ENCODE data around the gene CPSF3.

CPSF3 gene

DNA sequence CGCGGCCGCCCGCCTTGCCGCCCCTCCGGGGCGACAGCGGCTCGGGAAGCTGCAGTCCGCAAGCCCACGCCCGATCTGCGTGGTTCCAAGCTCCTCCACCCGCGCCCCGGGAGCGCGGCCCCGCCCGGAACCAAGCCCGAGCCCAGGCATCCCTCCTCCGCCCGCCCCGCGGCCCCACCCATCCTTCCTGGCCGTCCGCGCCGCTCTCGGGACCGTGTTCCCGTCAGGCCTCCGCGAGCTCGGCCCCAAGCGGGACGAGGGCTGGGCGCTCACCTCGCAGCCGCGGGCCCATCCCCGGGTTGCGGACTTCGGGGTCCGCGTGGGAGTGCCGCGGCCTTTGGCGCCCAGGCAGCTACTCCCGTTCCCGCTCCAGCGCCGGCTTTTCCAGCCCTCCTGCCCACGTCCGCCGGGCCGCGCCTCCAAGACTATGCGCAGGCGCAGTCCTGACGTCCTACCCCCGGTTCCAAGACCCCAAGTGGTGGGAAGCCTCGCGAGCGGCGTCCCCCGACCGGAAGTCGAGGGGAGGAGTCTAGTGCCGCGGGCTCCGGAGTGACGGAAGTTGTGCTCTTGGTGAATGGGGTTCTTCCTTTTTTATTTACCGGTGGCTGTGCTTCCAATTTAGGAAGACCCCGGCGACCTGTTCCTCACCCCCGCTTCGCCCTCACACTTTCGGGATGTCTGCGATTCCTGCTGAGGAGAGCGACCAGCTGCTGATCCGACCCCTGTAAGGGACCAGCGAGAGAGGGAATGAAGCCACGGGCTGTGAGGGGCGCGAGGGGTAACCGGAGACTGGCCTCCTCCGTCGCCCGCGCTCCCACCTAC, at the start of gene CPSF3, which contains the start of gene ITGB1BP1:
Gene CPSF3, plus strand, starts transcription at position 555 of the 822 bp plus-strand sequence. Its CDS starts 120 bp downstream, at position 675.
Gene ITGB1BP1, minus strand, starts transcription at position 429 of the 822 bp plus-strand sequence. CDS start 4,831 bp downstream, outside the sequence.
- DNase-seq (ENCODE audit: low spot score): peak; percentile 99
- in situ Hi-C loops (cut with MboI; ENCODE audit: low pct_unique_long_range_greater_than_20kb, low sequenced_read_pairs, unreplicated experiment): no loop called here
- TF ChIP-seq, protein P1, sequence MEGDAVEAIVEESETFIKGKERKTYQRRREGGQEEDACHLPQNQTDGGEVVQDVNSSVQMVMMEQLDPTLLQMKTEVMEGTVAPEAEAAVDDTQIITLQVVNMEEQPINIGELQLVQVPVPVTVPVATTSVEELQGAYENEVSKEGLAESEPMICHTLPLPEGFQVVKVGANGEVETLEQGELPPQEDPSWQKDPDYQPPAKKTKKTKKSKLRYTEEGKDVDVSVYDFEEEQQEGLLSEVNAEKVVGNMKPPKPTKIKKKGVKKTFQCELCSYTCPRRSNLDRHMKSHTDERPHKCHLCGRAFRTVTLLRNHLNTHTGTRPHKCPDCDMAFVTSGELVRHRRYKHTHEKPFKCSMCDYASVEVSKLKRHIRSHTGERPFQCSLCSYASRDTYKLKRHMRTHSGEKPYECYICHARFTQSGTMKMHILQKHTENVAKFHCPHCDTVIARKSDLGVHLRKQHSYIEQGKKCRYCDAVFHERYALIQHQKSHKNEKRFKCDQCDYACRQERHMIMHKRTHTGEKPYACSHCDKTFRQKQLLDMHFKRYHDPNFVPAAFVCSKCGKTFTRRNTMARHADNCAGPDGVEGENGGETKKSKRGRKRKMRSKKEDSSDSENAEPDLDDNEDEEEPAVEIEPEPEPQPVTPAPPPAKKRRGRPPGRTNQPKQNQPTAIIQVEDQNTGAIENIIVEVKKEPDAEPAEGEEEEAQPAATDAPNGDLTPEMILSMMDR (IDR thresholded peaks at IDR 0.05; ENCODE audit: extremely low read depth, insufficient read depth, missing control alignments): no peak

DNA sequence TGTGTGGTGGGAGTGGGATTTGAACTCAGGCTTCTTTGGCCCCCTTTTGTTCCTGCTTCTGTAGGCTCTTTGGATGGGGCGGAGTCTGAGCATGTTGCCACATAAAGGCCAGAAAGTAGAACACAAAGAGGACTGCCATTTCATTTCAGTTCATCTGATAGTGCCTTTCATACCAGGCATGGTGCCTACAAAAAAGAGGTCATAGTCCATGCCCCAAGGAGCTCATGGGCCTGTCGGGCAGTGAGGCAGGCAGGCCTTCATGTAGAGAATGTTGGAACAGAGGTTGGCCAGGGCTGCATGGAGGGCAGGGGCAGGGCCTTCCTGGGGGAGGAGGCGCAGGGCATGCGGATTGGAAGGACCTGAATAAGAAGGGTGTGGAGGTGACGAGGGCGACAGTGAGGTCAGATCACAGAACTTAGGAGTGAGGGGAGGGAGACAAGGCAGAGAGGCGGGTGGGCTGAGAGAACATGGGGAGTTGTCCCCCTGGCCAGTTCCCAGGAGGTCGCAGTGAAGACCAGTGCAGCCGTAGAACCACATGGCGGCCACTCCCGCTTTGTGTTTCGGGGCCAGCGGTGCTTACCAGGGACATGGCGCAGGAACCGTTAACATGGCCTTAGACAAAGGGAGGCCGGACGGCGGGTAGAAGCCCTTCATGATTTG, 49.3 kb upstream of the CPSF3 start:
- TF ChIP-seq, protein P1 (IDR thresholded peaks at IDR 0.05; ENCODE audit: extremely low read depth, insufficient read depth, missing control alignments): no peak
- in situ Hi-C loops (cut with MboI; ENCODE audit: low pct_unique_long_range_greater_than_20kb, low sequenced_read_pairs, unreplicated experiment): no loop called here
- DNase-seq (ENCODE audit: low spot score): no peak

DNA sequence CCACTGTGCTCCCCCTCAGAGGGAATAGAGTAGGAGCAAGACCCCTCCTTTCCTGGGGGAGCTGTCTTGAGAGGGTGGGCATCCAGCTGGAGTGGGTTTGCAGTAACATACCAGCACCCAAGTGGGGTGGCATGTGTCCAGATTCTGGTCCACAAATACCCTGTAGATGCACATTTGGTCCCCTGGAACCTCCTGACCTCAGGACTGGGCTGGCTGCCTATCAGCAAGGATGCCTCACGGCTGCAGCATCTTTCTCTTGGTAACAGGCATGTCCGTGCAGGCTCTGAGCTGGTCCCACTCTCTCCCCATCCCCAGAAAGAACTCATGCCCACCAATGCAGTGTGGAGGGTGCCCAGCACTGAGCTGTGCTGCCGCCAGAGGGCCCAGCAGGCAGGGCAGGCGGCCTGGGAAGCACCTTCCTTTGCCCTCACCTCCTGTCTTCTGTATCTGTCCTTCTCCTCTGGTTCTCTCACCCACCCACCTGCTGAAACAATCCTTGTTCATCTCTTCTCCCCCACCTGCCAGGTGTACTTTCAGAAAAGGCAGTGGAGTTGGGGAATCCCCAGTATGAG, 47.5 kb upstream of the CPSF3 start:
- DNase-seq (ENCODE audit: low spot score): no peak
- TF ChIP-seq, protein P1 (IDR thresholded peaks at IDR 0.05; ENCODE audit: extremely low read depth, insufficient read depth, missing control alignments): peak; percentile 21
- in situ Hi-C loops (cut with MboI; ENCODE audit: low pct_unique_long_range_greater_than_20kb, low sequenced_read_pairs, unreplicated experiment): no loop called here

DNA sequence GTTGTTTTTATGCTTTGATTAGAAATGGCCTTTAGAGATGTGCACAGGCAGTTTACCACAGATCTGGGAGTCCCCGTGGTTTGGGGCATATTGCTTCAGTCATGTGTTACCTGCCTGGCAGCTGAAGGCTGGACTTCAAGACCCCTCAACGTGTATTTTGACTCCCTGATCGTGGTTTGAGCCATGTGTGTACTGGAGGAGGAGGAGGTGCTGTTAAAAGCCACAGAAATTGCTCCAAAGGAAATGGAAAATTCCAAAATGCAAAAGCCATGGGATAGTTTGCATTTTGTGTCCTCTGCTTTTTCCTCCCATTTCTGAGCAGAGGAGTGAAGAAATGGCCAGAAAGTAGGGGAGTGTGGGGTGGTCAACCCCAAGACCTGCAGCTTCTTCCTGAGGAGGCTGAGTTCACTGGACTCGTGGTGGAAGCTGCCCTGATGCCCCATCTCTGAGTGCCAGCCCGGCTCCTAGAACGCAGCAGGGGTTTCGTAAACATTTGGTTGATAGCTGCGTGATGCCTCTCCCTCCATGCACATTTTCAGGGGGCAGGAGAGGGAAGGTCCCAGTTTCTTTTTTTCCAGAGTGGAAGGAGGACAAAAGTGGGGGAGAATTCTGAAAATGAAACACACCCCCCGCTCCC, 45.9 kb upstream of the CPSF3 start:
- no peak for DNase-seq (ENCODE audit: low spot score)
- TF ChIP-seq, protein P1 (IDR thresholded peaks at IDR 0.05; ENCODE audit: extremely low read depth, insufficient read depth, missing control alignments): no peak
- in situ Hi-C loops (cut with MboI; ENCODE audit: low pct_unique_long_range_greater_than_20kb, low sequenced_read_pairs, unreplicated experiment): no loop called here

DNA sequence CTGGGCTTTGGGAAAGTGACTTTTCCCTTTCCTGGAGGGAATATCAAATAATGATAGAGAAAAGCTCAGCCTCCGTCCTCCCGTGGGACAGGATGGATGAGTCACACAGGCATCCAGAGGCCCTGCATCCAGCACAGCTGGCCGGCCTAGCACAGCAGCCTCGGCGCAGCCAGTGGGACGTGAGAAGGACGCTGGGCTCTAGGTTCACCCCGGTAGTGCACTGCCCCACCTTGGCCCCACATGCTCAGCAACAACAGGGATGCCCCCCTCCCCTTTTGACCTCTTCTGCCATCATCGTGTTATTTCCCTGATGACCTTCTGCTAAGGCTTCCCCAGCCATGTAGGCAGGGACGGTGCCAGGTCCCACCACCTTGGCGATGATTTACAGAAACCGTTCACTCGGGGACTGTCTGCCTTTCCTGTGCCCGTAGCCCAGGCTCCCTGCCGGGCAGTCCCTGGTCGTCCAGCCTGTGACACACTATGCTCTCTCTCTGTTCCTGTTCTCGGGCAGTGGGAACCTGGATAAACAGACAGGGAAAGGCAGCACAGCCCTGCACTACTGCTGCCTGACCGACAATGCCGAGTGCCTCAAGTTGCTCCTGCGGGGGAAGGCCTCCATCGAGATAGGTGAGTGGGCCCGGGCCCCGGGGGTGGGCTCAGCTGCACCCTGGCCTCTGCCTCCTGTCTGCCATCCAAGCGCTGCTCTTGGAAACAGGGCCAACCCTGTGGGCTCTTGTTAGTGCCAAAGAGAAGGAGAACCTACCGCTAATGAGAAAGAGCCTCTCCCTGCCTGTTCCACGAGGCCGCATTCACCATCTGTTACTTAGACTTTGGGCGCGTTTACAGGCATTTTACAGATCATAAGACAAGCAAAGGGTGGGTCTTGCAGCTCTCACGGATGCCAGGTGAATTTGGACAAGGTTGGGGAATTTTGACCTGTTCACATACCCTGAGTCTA, 44.7 kb upstream of the CPSF3 start:
- in situ Hi-C loops (cut with MboI; ENCODE audit: low pct_unique_long_range_greater_than_20kb, low sequenced_read_pairs, unreplicated experiment): no loop called here
- no peak for DNase-seq (ENCODE audit: low spot score)

More for the DNA sequence above, 44.7 kb upstream of the CPSF3 start:
- TF ChIP-seq, protein P1 (IDR thresholded peaks at IDR 0.05; ENCODE audit: extremely low read depth, insufficient read depth, missing control alignments): no peak

Measured in GM13977 (cell line).